LHCN-M2 (cell line): ENCODE measurements around the gene PNMA8A. TPM values are rescaled to one million over a fixed set of nuclear protein-coding genes. Genes with fewer than 3 reads are reported as not detected.

Experiments
- DNase-seq: peaks from one replicate; pipeline ENCODE4 v3.0.0-alpha.2; 2012; ENCODE audit warnings: low read depth
- total RNA-seq: library from RNA; depleted of rRNA; stranded (reverse); fragments of >200 nt; gene quantifications from 2 replicates; pipeline ENCODE4 v1.2.3, GENCODE V29; 2014; rRNA removed

Gene PNMA8A
- total RNA-seq, 1 experiment from 2014 or later: 80.1 TPM

GRCh38 chr19:46429999-46430398 is 41.4 kb downstream of the PNMA8A start:
- no peak for DNase-seq

GRCh38 chr19:46428239-46429135 is 42.9 kb downstream of the PNMA8A start, which contains the start of gene PNMA8C:
Gene PNMA8C (minus strand): TSS chr19:46428936. CDS start chr19:46428359, 577 bp downstream.
- peak; percentile 44 for DNase-seq

DNA sequence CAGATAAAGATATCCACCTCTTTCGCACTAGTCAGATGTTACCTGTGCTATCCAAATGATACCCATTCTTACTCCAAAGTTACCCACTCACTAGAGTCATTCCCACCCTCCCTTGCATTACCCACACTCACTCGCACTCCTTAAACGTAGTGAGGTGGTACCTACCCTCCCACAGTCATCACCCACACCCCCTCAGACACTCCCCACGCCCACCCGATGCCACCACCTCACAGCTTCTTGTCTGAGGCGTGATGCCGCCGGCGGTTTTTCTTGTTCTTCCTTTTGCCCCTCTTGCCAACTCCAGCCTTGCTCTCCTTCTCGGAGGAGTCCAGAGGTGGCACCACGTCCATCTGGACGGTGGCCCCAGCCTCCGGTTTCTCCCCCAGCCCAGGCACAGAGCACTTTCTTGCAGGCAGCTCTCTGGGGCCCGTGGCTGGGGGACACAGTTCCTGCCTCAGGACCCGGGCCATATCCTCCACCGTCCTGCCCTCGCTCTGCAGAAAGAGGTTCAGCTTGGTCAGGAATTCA is 43.8 kb downstream of the PNMA8A start:
- DNase-seq: no peak

GRCh38 chr19:46426506-46427162 is 44.7 kb downstream of the PNMA8A start:
- peak; percentile 69 for DNase-seq

DNA sequence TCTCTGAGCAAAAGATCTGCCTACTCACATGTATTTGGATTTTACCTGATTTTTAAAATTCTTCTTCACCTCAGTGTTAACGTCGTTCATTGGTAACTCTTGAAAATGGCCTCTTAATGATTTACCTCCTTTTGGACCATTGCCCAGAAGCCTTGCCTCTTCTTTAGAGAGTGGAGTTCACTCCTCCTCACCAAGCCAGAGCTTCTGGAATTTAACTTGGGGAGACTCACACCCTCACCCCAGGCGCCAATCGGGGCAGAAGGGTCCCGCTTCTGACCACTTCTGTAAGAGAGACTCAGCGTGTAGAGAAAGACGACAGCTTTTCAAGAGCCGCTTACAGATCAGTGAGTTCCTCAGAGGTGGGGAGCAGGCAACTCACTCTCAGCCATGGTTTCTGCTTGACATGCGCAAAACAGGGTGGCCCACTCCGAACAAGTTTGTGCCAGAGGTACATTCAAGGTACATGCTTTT is 45.3 kb downstream of the PNMA8A start:
- no peak for DNase-seq

DNA sequence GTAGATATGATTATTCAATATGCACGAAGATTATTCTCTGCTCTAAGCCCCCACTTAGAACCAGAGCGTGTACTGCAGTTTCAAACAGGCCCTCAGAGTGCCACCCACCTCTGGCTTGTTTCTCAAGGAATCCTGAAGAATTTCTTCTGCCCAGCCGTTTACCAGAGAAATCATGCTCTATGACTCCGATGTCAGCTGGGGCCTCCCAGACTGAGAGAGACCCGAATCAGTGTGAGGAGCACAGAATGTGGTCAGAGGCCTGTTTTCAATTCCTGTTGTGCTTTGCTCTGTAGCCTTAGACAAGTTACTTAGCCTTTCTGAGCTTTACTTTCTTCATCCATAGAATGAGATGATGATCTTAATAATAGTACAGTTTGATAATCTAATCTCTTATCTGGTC is 48.2 kb downstream of the PNMA8A start:
- no peak for DNase-seq

- DNase-seq: no peak
These were observed 49.0 kb downstream of the PNMA8A start for GRCh38 chr19:46422344-46422743.

GRCh38 chr19:46420056-46420455 is 51.3 kb downstream of the PNMA8A start:
- no peak for DNase-seq

Other genes with a start within 250 kb of the PNMA8A start
- not detected in 2 replicates for gene IGFL1, start 241.8 kb downstream of the PNMA8A start, total RNA-seq
- gene HIF3A, start 174.5 kb downstream of the PNMA8A start, total RNA-seq: not detected in 2 replicates
- 89.7 and 97.8 TPM in 2 replicates for gene PPP5C, start 124.5 kb downstream of the PNMA8A start, total RNA-seq
- 17.5 and 18.5 TPM in 2 replicates for gene CCDC8, start 58.0 kb downstream of the PNMA8A start, total RNA-seq
- 0.17 TPM in 1 of 2 replicates, not detected in the other for gene PNMA8C, start 42.6 kb downstream of the PNMA8A start, total RNA-seq
- gene PNMA8B, start 24.3 kb upstream of the PNMA8A start, total RNA-seq: 0.19 TPM in 1 of 2 replicates, not detected in the other
- 247 and 279 TPM in 2 replicates for gene CALM3, start 129.8 kb upstream of the PNMA8A start, total RNA-seq
- not detected in 2 replicates for gene PTGIR, start 153.5 kb upstream of the PNMA8A start, total RNA-seq
- gene GNG8, start 164.6 kb upstream of the PNMA8A start, total RNA-seq: not detected in 2 replicates
- 1.7 and 1.8 TPM in 2 replicates for gene DACT3, start 189.6 kb upstream of the PNMA8A start, total RNA-seq
- 17.3 and 25.2 TPM in 2 replicates for gene PRKD2, start 245.6 kb upstream of the PNMA8A start, total RNA-seq